Astrocyte of the cerebellum (primary cell): ENCODE data around the gene CYP2A7.
"Not testable (repeated sequence)": the region's sequence is repeated elsewhere in the genome, so short reads cannot be mapped to it uniquely, and the experiment has no call there.

Experiments used
- DNase-seq: peaks from one replicate; pipeline ENCODE4 v3.0.0-alpha.2; 2011; ENCODE audit warnings: low read depth
- H3K4me3 ChIP-seq: 2 replicates; pipeline ENCODE4 v1.5.1; 2011; ENCODE audit warnings: mild to moderate bottlenecking, low read depth, low read length, moderate library complexity
- CTCF ChIP-seq: IDR thresholded peaks from 2 replicates; pipeline ENCODE4 v1.5.1; 2012; ENCODE audit warnings: low read length, low read depth, moderate library complexity, mild to moderate bottlenecking; ENCODE audit errors: missing control alignments
- in situ Hi-C: cut with HindIII; loops from 2 replicates; pipeline ENCODE4 v1.10.0; 2017; ENCODE audit warnings: low sequenced_read_pairs

Gene CYP2A7

GRCh38 chr19:40920300-40921004, 38.4 kb upstream of the CYP2A7 start:
- in situ Hi-C loops, result no loop called here
- H3K4me3 ChIP-seq, result no peak overlapping the region
- TF ChIP-seq CTCF, result no peak
- DNase-seq, result no peak

- in situ Hi-C loops, DNase-seq, H3K4me3 ChIP-seq: not testable (repeated sequence)
Measured at GRCh38 chr19:40919530-40920299, 37.7 kb upstream of the CYP2A7 start.

GRCh38 chr19:40918303-40918702, 36.3 kb upstream of the CYP2A7 start:
- H3K4me3 ChIP-seq, in situ Hi-C loops, DNase-seq: not testable (repeated sequence)

GRCh38 chr19:40908976-40909375, 26.9 kb upstream of the CYP2A7 start:
- no peak overlapping the region for H3K4me3 ChIP-seq
- DNase-seq, result no peak
- peak; percentile 47 for TF ChIP-seq CTCF
- in situ Hi-C loops, result no loop called here

- no peak for TF ChIP-seq CTCF
- no peak overlapping the region for H3K4me3 ChIP-seq
- in situ Hi-C loops, result no loop called here
- DNase-seq, result no peak
Measured at GRCh38 chr19:40907968-40908735, 26.1 kb upstream of the CYP2A7 start.

- DNase-seq, result no peak
- in situ Hi-C loops, result no loop called here
- H3K4me3 ChIP-seq, result no peak overlapping the region
- TF ChIP-seq CTCF, result no peak
Measured at GRCh38 chr19:40906512-40906911, 24.5 kb upstream of the CYP2A7 start.

- in situ Hi-C loops, DNase-seq: not testable (repeated sequence)
Measured at GRCh38 chr19:40904673-40905156, 22.7 kb upstream of the CYP2A7 start.

GRCh38 chr19:40901975-40902750, 20.1 kb upstream of the CYP2A7 start:
- H3K4me3 ChIP-seq, in situ Hi-C loops, DNase-seq: not testable (repeated sequence)

More at GRCh38 chr19:40904673-40905156, 22.7 kb upstream of the CYP2A7 start:
- not testable (repeated sequence) for H3K4me3 ChIP-seq

GRCh38 chr19:40900521-40900920, 18.5 kb upstream of the CYP2A7 start:
- in situ Hi-C loops, DNase-seq, H3K4me3 ChIP-seq: not testable (repeated sequence)

GRCh38 chr19:40899964-40900363, 17.9 kb upstream of the CYP2A7 start:
- H3K4me3 ChIP-seq, DNase-seq, in situ Hi-C loops: not testable (repeated sequence)
